Muscle layer of colon (tissue), 2 donors: ENCODE results near the gene FMNL2.
"Not testable (repeated sequence)": the region's sequence is repeated elsewhere in the genome, so short reads cannot be mapped to it uniquely, and the experiment has no call there.

Source experiments
- H3K27ac ChIP-seq: one replicate; pipeline ENCODE4 v1.7.0; 2013; ENCODE audit warnings: low read depth, mild to moderate bottlenecking, low read length, moderate library complexity
- H3K27me3 ChIP-seq, 2 donors: one replicate each; pipeline ENCODE4 v1.7.0; 2013; ENCODE audit warnings: low read length in 2 of 2, mild to moderate bottlenecking in 2 of 2; ENCODE audit not compliant: insufficient read depth in 2 of 2, control insufficient read depth in 1 of 2
- H3K36me3 ChIP-seq: one replicate; pipeline ENCODE4 v1.7.0; 2013; ENCODE audit warnings: mild to moderate bottlenecking, low read length; ENCODE audit not compliant: insufficient read depth
- H3K4me1 ChIP-seq: one replicate; pipeline ENCODE4 v1.7.0; 2013; ENCODE audit warnings: mild to moderate bottlenecking, low read length; ENCODE audit not compliant: insufficient read depth
- H3K4me3 ChIP-seq, 2 donors: one replicate each; pipeline ENCODE4 v1.7.0; 2013; ENCODE audit warnings: low read length in 2 of 2, low read depth in 1 of 2, mild to moderate bottlenecking in 1 of 2, moderate library complexity in 1 of 2
- H3K9ac ChIP-seq: one replicate; pipeline ENCODE4 v1.7.0; 2013; ENCODE audit warnings: low read length
- H3K9me3 ChIP-seq: one replicate; pipeline ENCODE4 v1.7.0; 2013; ENCODE audit warnings: mild to moderate bottlenecking, low read length
- donor health status: abdominal sarcoma.
- donor health status: Adenocarcinoma of cecum.

FMNL2 gene

GRCh38 chr2:152380261-152381055 is 45.5 kb downstream of the FMNL2 start:
- Histone ChIP-seq H3K27ac (no peak overlapping the region), H3K9ac (no peak overlapping the region), H3K4me1 (no peaks in the 10 kb centered on the region), H3K27me3 (no peaks in the 10 kb centered on the region), H3K36me3 (no peaks in the 10 kb centered on the region), H3K4me3 (no peak overlapping the region), H3K9me3 (no peaks in the 10 kb centered on the region)

- Histone ChIP-seq H3K9me3 (no peaks in the 10 kb centered on the region), H3K9ac (no peak overlapping the region), H3K36me3 (no peaks in the 10 kb centered on the region), H3K4me3 (no peak overlapping the region), H3K27me3 (no peaks in the 10 kb centered on the region), H3K4me1 (peaks cover 4% of the 10 kb centered on the region), H3K27ac (no peak overlapping the region)
Observed at GRCh38 chr2:152383702-152384101, 48.7 kb downstream of the FMNL2 start.

GRCh38 chr2:152384992-152385391 is 50.0 kb downstream of the FMNL2 start:
- Histone ChIP-seq H3K9ac (no peak overlapping the region), H3K9me3 (no peaks in the 10 kb centered on the region), H3K4me3 (no peak overlapping the region), H3K27ac (no peak overlapping the region), H3K4me1 (peaks cover 4% of the 10 kb centered on the region), H3K27me3 (no peaks in the 10 kb centered on the region), H3K36me3 (no peaks in the 10 kb centered on the region)

GRCh38 chr2:152385650-152386049 is 50.7 kb downstream of the FMNL2 start:
- H3K36me3 ChIP-seq = no peaks in the 10 kb centered on the region
- peaks cover 4% of the 10 kb centered on the region for H3K4me1 ChIP-seq
- no peak overlapping the region for H3K4me3 ChIP-seq
- H3K9me3 ChIP-seq = no peaks in the 10 kb centered on the region
- H3K27me3 ChIP-seq = no peaks in the 10 kb centered on the region
- no peak overlapping the region for H3K27ac ChIP-seq
- no peak overlapping the region for H3K9ac ChIP-seq

GRCh38 chr2:152386266-152386665 is 51.3 kb downstream of the FMNL2 start:
- H3K36me3 ChIP-seq = no peaks in the 10 kb centered on the region
- H3K9me3 ChIP-seq = no peaks in the 10 kb centered on the region
- peaks cover 4% of the 10 kb centered on the region for H3K4me1 ChIP-seq
- H3K9ac ChIP-seq = no peak overlapping the region
- H3K27ac ChIP-seq = no peak overlapping the region
- H3K4me3 ChIP-seq = no peak overlapping the region
- no peaks in the 10 kb centered on the region for H3K27me3 ChIP-seq

GRCh38 chr2:152387041-152387440 is 52.1 kb downstream of the FMNL2 start:
- H3K4me1 ChIP-seq = peaks cover 4% of the 10 kb centered on the region
- H3K27me3 ChIP-seq = no peaks in the 10 kb centered on the region
- no peak overlapping the region for H3K27ac ChIP-seq
- H3K36me3 ChIP-seq = no peaks in the 10 kb centered on the region
- no peaks in the 10 kb centered on the region for H3K9me3 ChIP-seq
- H3K4me3 ChIP-seq = no peak overlapping the region
- no peak overlapping the region for H3K9ac ChIP-seq

GRCh38 chr2:152388269-152388668 is 53.3 kb downstream of the FMNL2 start:
- H3K9ac ChIP-seq, H3K4me1 ChIP-seq, H3K27ac ChIP-seq, H3K4me3 ChIP-seq, H3K36me3 ChIP-seq, H3K9me3 ChIP-seq, H3K27me3 ChIP-seq: not testable (repeated sequence)

- no peak overlapping the region for H3K9ac ChIP-seq
- H3K4me1 ChIP-seq = peaks cover 4% of the 10 kb centered on the region
- H3K27ac ChIP-seq = no peak overlapping the region
- no peaks in the 10 kb centered on the region for H3K9me3 ChIP-seq
- H3K27me3 ChIP-seq = no peaks in the 10 kb centered on the region
- no peaks in the 10 kb centered on the region for H3K36me3 ChIP-seq
- H3K4me3 ChIP-seq = no peak overlapping the region
Observed at GRCh38 chr2:152389483-152389882, 54.5 kb downstream of the FMNL2 start.

GRCh38 chr2:152390837-152391236 is 55.9 kb downstream of the FMNL2 start:
- no peak overlapping the region for H3K9ac ChIP-seq
- no peaks in the 10 kb centered on the region for H3K27me3 ChIP-seq
- H3K4me3 ChIP-seq = no peak overlapping the region
- peaks cover 13% of the 10 kb centered on the region for H3K4me1 ChIP-seq
- H3K36me3 ChIP-seq = no peaks in the 10 kb centered on the region
- no peaks in the 10 kb centered on the region for H3K9me3 ChIP-seq
- no peak overlapping the region for H3K27ac ChIP-seq

GRCh38 chr2:152391318-152391717 is 56.3 kb downstream of the FMNL2 start:
- Histone ChIP-seq H3K9me3 (no peaks in the 10 kb centered on the region), H3K9ac (no peak overlapping the region), H3K4me3 (no peak overlapping the region), H3K36me3 (no peaks in the 10 kb centered on the region), H3K27ac (no peak overlapping the region), H3K27me3 (no peaks in the 10 kb centered on the region), H3K4me1 (peaks cover 14% of the 10 kb centered on the region)

GRCh38 chr2:152393377-152393776 is 58.4 kb downstream of the FMNL2 start:
- Histone ChIP-seq H3K9ac (no peak overlapping the region), H3K27me3 (no peaks in the 10 kb centered on the region), H3K36me3 (no peaks in the 10 kb centered on the region), H3K4me3 (no peak overlapping the region), H3K27ac (no peak overlapping the region), H3K9me3 (no peaks in the 10 kb centered on the region), H3K4me1 (peaks cover 22% of the 10 kb centered on the region)

GRCh38 chr2:152394326-152394725 is 59.4 kb downstream of the FMNL2 start:
- H3K27ac ChIP-seq = no peak overlapping the region

More at GRCh38 chr2:152394326-152394725, 59.4 kb downstream of the FMNL2 start:
- Histone ChIP-seq H3K36me3 (no peaks in the 10 kb centered on the region), H3K9me3 (no peaks in the 10 kb centered on the region), H3K27me3 (no peaks in the 10 kb centered on the region), H3K4me3 (no peak overlapping the region), H3K4me1 (peaks cover 22% of the 10 kb centered on the region), H3K9ac (no peak overlapping the region)
